ENCODE results near the gene METTL16. TPM values are rescaled to one million over a fixed set of nuclear protein-coding genes. Genes with fewer than 3 reads are reported as not detected.

Gene METTL16
- total and polyA plus RNA-seq, 4 donors = 4.1 to 8.9 (median 6.6) TPM

- no peak for TF ChIP-seq ZBTB33 (IDR thresholded peaks at IDR 0.05)
- TF ChIP-seq CTCF (IDR thresholded peaks at IDR 0.05; ENCODE audit: low read depth, low read length, missing input control) = no peak
These were observed 127.1 kb downstream of the METTL16 start (continued) for GRCh38 chr17:2384439-2385127.

- no peak for DNase-seq (ENCODE audit: low spot score)
- H3K9ac ChIP-seq (ENCODE audit: low read depth in 1 of 2, low read length in 2 of 2) = no peak overlapping the region
- peaks cover 3 to 17% (median 12%) of the 10 kb centered on the region in 4 donors for H3K4me1 ChIP-seq (ENCODE audit: control insufficient read depth in 4 of 4, insufficient read depth in 4 of 4, low read length in 3 of 4)
- no peak for TF ChIP-seq MAX (IDR thresholded peaks at IDR 0.05)
- no peak for TF ChIP-seq RXRA (IDR thresholded peaks at IDR 0.05)
- no peak for TF ChIP-seq FOXA2 (IDR thresholded peaks at IDR 0.05)
- no peak for TF ChIP-seq TAF1 (conservative IDR thresholded peaks at IDR 0.05)
- TF ChIP-seq YY1 (IDR thresholded peaks at IDR 0.05) = no peak
- peak; percentile 80 to 81 for TF ChIP-seq HNF4A (conservative IDR thresholded peaks at IDR 0.05)
- peak; percentile 39 for TF ChIP-seq SP1 (IDR thresholded peaks at IDR 0.05)
- peak overlapping the region; percentile 62 to 74 for H3K27ac ChIP-seq (ENCODE audit: low read depth in 1 of 2, low read length in 2 of 2)
- H3K4me3 ChIP-seq (ENCODE audit: low read depth in 1 of 3, low read length in 3 of 3) = no peak overlapping the region
- H3K9me3 ChIP-seq (ENCODE audit: control insufficient read depth in 4 of 4, low read length in 3 of 4) = no peaks in the 10 kb centered on the region
- no peaks in the 10 kb centered on the region for H3K27me3 ChIP-seq (ENCODE audit: control insufficient read depth in 4 of 4, insufficient read depth in 4 of 4, low read length in 3 of 4)
- 59% methylated on average over 11 of the region's 11 CpGs for WGBS
- H3K36me3 ChIP-seq (ENCODE audit: control insufficient read depth in 4 of 4, insufficient read depth in 3 of 4, low read depth in 1 of 4, low read length in 3 of 4) = peaks cover 0 to 25% (median 5%) of the 10 kb centered on the region in 4 donors
These were observed 128.0 kb downstream of the METTL16 start for GRCh38 chr17:2383628-2384167.

- no peak overlapping the region for H3K9ac ChIP-seq (ENCODE audit: low read depth in 1 of 2, low read length in 2 of 2)
- WGBS = 87% methylated on average over 15 of the region's 15 CpGs
- H3K27me3 ChIP-seq (ENCODE audit: control insufficient read depth in 4 of 4, insufficient read depth in 4 of 4, low read length in 3 of 4) = no peaks in the 10 kb centered on the region
- no peak for DNase-seq (ENCODE audit: low spot score)
- H3K36me3 ChIP-seq (ENCODE audit: control insufficient read depth in 4 of 4, insufficient read depth in 3 of 4, low read depth in 1 of 4, low read length in 3 of 4) = peaks cover 0 to 24% (median under 1%) of the 10 kb centered on the region in 4 donors
- no peak overlapping the region for H3K4me3 ChIP-seq (ENCODE audit: low read depth in 1 of 3, low read length in 3 of 3)
- no peak overlapping the region for H3K27ac ChIP-seq (ENCODE audit: low read depth in 1 of 2, low read length in 2 of 2)
- H3K4me1 ChIP-seq (ENCODE audit: control insufficient read depth in 4 of 4, insufficient read depth in 4 of 4, low read length in 3 of 4) = peaks cover 3 to 20% (median 13%) of the 10 kb centered on the region in 4 donors
- H3K9me3 ChIP-seq (ENCODE audit: control insufficient read depth in 4 of 4, low read length in 3 of 4) = no peaks in the 10 kb centered on the region
- TF ChIP-seq HNF4G (IDR thresholded peaks at IDR 0.05) (no peak), REST (IDR thresholded peaks at IDR 0.05) (no peak), SP1 (IDR thresholded peaks at IDR 0.05) (no peak), ATF3 (IDR thresholded peaks at IDR 0.05) (no peak), GABPA (IDR thresholded peaks at IDR 0.05 in 1 of 2, conservative IDR thresholded peaks at IDR 0.05 in 1 of 2) (no peak), RXRA (IDR thresholded peaks at IDR 0.05) (no peak), NR2F2 (IDR thresholded peaks at IDR 0.05) (no peak), FOXA2 (IDR thresholded peaks at IDR 0.05) (no peak), YY1 (IDR thresholded peaks at IDR 0.05) (no peak), MAX (IDR thresholded peaks at IDR 0.05) (no peak), TAF1 (conservative IDR thresholded peaks at IDR 0.05) (no peak), JUND (IDR thresholded peaks at IDR 0.05) (no peak), EGR1 (IDR thresholded peaks at IDR 0.05; ENCODE audit: low read depth in 2 of 2) (no peak), RAD21 (IDR thresholded peaks at IDR 0.05) (no peak), HNF4A (conservative IDR thresholded peaks at IDR 0.05) (no peak), CTCF (IDR thresholded peaks at IDR 0.05; ENCODE audit: low read depth, low read length, missing input control) (no peak)
These were observed 130.6 kb downstream of the METTL16 start for GRCh38 chr17:2380950-2381649.
